ENCODE measurements around the gene PRR35. TPM values are rescaled to one million over a fixed set of nuclear protein-coding genes. Genes with fewer than 3 reads are reported as not detected.
A peak's percentile ranks its signal among the peaks of the same experiment; 100 is the strongest.

PRR35 gene
- total RNA-seq, 1 donor from 2014 or later, result not detected

DNA sequence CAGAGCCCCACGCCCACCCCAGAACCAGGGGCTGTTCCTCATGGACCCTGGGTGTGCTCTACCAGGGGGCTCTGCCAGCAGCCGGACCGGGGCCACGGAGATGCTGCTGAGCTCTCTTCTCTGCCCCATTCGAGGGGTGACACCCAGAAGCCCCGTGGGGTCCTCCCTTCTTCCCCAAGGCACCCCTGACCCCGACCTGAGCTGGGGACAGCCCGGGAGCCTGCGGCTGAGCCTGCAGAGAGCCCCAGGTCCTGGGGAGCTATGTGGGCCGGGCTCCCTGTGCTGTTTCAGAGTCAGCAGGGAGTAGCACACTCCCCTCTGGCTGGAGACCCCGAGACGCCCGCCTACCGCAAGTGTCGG, 1.2 kb upstream of the PRR35 start:
- no peak for ATAC-seq
- intact Hi-C loops (cut with DNase I), result no loop called here
- no peak for DNase-seq (ENCODE audit: missing footprints)

DNA sequence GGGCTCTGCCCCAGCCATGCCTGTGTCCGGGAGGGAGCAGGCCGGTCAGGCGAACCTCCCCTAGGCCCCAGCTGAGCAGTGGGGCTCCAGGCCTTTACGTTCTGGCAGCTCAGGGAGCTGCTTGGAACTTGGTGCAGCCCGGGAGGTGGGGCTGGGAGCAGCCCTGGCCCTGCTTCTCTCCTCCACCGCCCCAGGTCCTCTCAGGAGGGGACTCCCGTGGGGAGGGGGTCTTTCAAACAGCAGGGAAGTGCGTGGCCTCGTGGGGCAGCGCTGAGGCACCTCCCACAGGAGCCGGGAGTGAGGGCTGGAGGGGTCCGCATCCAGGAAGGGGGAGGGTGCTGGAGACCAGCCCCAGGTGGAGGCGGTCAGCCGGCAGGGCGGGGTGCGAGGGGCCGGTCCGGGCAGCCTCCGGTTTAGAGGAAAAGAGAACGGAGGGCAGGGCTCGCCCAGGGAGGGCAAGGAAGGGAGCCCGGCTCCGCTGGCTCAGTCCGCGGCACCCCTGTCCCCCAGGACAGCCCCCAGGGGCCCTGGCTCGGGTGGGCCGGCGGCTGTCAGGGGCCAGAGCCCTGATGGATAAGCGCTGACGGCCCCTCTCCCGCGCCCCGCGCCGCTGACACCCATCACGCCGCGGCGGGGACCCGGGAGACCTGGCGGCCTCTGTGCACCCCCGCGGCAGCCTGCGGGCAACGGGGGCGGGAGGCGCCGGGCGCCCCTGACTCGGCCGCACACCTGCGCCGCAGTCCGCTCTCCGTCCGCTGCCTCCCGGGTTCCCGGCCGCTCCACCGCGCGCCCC, 587 bp upstream of the PRR35 start:
- ATAC-seq (no peak), DNase-seq (ENCODE audit: missing footprints) (no peak)
- intact Hi-C loops (cut with DNase I), result no loop called here

DNA sequence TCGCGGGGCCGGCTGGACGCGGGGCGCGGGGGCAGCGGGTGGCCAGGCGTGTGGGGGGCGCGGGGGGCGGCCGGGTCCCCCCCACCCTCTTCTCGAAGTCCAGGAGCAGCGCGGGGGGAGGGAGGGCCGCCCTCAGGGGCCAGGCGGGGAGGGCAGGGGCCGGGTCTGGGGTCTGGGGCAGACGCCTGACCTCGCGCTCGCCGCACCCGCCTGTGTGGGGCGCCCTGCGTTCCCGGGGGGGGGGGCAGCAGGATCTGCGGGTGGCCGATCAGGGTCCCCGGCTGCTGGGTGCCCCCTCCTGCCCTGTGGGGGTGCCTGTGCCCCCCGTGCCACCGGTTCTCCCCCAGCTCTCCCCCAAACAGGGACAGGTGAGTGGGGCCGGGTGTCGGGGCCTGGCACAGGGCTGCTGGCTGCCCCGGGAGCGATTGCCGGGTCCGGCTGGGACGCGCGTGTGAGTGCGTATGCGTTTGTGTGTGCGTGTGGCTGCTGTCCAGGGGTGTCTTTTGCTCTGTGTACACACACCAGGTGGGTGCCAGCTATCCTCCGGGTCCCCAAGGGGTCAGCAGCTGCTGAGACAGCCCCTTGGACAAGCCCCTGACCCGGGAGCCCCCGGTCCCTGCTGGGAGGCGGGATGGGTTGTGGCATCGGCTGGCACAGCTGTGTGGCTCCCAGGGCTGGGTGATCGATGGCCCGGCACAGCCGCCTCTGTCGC, 663 bp downstream of the PRR35 start:
- DNase-seq (ENCODE audit: missing footprints) (no peak), ATAC-seq (no peak)
- intact Hi-C loops (cut with DNase I), result no loop called here

DNA sequence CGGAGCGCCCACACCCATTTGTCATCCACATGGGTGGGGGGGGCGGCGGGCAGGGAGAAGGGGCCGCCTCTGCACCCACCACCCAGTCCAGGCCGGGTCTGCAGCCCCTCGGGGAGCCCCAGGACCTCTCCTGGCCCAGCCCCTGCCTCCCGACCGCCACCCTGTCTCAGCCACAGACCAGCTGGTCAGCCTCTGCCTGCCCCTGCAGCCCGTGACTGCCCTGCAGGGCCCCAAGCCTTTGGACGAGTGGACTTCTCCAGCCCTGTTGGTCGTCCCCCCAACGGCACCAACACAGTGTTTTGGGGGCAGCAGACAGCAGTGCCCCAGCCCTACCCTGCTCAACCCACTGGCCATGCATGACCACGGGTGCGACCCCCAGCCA, 1.2 kb downstream of the PRR35 start:
- DNase-seq (ENCODE audit: missing footprints) (no peak), ATAC-seq (no peak)
- intact Hi-C loops (cut with DNase I), result no loop called here

DNA sequence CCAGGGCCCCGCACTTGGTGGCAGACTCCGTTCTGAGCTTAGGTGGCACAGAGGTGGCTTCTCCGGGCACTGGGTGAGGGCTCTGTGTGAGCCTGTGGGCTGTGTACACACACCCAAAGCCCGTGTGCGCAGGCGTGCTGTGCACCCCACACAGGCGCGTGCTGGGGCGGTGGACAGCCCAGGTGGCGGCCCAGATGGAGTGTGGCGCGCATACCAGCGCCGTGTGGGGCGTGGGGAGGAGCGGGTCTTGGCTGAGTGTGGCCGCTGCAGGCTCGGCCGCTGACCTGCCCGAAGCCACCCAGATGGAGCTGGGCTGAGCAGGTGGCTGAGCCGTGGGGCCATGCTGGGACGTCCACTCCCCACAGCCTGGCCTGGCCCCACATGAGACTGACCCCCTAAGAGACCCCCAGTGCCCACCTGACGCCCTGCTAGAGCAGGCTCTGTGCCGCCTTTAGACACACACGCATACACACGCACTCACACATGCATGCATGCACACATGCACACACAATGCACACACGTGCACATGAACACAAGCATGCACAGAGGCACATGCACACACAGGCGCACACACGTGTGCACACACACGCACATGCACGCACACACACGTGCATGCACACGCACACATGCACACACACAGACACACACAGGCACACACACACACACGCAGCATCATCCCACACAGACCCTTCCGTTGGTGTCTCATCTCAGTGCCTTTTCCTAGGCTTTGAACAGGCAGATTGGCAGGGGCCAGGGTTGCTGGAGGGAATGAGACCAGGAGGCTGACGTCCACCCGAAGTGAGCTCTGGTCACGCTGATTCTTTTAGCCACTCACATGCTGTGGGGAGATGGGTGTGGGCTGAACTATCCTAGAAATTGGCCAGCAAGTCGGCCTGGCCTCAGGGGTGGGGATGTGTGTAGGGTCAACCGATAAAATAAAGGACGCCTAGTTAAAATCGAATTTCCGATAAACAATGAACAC, 2.1 kb downstream of the PRR35 start:
- intact Hi-C loops (cut with DNase I), result no loop called here
- no peak for DNase-seq (ENCODE audit: missing footprints)
- ATAC-seq, result no peak

DNA sequence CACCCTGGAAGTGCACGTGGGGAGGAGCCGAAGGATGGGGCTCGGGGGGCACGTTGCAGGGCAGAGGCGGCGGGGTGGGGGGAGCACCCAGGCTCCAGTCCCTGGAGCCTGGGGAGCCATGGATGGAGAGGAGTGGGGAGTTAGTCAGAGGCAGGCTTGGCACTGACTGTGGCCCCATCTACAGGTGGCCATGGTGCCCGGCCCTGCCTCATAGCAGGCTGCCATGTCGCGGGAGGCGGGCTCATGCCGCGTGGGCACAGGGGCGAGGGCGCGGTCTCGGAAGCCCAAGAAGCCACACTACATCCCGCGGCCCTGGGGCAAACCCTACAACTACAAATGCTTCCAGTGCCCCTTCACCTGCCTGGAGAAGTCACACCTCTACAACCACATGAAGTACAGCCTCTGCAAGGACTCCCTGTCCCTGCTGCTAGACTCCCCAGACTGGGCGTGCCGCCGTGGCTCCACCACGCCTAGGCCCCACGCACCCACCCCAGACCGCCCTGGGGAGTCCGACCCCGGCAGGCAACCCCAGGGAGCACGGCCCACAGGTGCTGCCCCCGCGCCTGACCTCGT, 3.0 kb downstream of the PRR35 start:
- ATAC-seq (no peak), DNase-seq (ENCODE audit: missing footprints) (no peak)
- intact Hi-C loops (cut with DNase I), result no loop called here

DNA sequence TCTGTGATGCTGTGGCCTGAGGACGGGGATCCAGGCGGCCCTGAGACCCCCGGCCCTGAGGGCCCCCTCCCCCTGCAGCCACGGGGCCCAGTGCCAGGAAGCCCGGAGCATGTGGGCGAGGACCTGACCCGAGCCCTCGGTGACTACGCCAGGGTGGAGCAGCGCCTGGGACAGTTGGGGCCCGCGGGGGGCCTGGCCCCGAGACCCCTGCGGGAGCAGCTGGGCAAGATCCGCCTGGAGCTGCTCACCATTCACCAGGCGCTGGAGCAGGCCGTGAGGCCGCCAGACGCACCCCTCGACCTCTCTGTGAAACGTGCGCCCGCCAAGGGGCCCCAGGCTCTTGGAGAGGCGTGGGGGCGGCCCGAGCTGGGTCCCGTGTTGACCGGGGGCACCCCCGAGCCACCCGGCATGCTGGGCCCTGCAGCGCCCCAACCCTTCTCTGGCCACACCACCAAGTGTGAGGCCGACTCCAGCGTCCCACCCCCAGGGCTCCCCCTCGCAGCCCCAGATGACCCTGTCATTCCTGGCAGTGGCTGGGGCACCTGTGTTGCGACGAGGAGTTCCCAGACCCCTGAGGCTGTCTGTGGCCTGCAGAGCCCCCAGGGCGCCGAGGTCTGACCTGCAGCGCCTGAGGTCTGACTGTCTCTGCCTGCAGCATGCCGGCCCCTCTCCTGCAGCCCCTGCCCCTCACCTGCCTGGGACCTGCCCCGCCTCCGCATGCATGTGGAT, 4.7 kb downstream of the PRR35 start:
- intact Hi-C loops (cut with DNase I), result no loop called here
- ATAC-seq, result no peak

DNA sequence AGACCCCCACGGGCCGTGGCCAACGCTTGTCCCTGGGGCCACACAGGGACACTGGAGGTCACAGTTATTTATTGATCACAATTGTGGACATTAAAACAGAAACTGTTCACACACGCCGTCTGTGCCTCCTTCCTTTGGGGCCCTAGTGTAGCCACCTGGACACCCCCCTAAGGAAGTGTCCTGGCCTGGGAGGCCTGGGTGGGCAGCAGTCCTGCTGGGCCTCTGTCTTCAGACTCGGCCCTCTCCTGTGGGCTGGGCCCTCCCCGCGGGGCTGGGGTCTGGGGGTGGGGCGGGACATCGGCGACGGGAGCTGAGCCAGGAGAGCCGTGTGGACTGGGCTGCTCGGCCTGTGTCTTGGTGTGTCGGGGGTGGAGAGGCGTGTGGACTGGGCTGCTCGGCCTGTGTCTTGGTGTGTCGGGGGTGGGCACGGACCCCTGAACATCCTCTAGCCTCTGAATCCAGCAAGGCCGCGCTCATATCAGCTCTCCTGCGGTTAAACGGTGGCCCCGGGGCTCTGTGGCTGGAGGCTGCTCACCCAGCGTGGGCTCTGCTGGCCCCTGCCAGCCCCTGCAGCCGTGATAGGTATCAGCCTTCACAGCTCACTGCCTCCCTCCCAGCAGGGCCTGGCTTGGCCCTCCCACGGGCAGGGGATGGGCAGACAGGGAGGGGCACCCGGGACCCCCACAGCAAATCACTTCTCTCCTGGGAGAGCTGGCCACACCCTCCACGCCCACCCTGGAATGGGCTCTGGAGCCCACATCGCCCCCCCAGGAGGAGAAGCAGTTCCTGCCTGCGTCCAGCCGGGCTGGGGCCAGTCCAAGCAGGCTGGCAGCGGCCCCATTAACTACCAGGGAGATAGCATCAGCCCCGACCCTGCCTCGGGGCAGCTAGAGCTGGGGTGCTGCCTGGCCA, 5.5 kb downstream of the PRR35 start:
- intact Hi-C loops (cut with DNase I), result no loop called here
- DNase-seq (ENCODE audit: missing footprints), result no peak

More for the DNA sequence above, 4.7 kb downstream of the PRR35 start:
- DNase-seq (ENCODE audit: missing footprints), result no peak

DNA sequence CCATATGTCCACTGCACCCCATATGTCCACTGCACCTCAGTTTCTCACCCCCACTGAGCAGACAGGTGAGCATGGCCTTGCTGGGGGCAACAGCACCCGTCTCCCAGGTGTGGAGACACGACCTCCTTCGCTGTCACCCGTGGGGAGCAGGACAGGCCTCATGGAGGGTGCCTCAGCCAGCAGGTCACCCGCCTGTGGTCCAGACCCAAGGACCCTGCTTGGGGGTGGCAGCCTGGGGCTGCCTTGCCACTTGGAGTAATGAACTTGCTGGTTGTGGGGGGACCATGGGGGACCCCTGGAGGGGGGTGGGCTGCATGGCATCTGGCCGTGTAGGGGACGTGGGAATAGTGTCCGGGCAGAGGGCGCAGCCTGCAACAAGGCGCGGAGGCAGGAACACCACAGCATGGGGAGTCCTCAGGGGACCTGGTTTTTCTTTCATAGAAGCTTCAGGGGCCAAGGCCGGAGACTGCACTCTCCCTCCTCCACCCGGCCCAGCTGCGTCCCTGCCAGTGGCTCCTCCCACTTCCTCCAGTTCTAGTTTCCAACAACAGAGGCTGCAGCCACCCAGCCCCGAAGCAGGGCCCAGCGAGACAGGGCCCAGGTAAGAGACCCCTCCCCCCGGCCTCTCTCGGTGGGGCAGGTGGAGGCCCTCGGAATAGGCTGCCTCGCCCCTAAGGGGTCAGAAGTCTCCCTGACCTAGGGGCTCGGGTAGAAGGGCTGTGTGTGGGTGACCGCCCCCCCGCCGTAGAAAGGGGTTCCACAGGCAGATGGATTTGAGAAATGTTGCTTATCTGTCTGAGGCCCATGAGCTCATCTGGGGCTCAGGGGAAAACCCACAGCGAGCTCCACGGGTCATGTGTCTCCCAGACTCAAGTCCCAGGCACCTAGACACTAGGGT, 6.5 kb downstream of the PRR35 start, which contains the start of gene NHLRC4:
Gene NHLRC4 (plus strand): TSS at position 531 of the 898 bp plus-strand sequence. CDS start 1,043 bp downstream, outside the sequence.
- intact Hi-C loops (cut with DNase I), result no loop called here
- peak; percentile 90 for DNase-seq (ENCODE audit: missing footprints)
- ATAC-seq, result peak; percentile 61

More for the DNA sequence above, 5.5 kb downstream of the PRR35 start:
- no peak for ATAC-seq

DNA sequence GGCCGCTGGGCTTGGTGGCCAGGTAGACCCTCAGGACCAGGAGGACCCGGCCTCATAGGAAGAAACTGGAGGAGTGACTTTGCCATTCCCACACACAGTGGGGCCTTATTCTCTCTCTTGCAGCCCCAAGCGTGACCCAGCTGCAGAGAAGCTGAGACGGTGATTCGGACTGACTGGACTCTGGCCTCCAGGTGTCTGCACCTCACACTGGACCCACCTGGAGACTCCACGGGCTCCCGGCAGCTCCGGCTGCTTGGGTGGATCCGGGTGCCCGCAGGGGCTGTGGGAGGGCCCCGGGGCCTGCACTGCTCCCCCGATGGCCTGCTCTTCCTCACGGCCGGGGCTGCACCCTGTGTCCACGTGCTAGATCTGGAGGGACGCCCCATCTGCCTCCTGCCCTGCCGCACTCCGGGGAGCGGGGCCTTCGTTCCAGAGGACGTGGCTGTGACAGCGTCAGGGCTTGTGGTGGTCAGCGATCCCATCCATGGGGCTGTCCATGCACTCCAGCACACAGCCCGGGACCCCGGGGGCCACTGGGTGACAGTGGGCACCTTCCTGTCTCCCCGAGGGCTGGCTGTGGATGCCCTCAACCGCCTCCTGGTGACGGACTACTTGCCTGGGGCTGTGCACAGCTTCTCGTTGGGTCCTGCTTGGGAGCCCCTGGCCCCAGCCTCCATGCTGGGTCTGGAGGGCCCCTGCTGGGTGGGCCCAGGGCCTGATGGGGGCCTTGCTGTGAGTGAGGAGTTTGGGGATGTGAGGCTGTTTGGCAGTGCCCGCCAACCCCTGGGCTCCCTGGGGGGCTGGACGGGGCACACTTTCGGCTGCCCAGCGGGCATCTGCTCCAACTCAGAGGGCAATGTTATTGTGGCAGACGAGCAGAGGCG, 7.4 kb downstream of the PRR35 start:
- DNase-seq (ENCODE audit: missing footprints) (no peak), ATAC-seq (no peak)
- intact Hi-C loops (cut with DNase I), result no loop called here

DNA sequence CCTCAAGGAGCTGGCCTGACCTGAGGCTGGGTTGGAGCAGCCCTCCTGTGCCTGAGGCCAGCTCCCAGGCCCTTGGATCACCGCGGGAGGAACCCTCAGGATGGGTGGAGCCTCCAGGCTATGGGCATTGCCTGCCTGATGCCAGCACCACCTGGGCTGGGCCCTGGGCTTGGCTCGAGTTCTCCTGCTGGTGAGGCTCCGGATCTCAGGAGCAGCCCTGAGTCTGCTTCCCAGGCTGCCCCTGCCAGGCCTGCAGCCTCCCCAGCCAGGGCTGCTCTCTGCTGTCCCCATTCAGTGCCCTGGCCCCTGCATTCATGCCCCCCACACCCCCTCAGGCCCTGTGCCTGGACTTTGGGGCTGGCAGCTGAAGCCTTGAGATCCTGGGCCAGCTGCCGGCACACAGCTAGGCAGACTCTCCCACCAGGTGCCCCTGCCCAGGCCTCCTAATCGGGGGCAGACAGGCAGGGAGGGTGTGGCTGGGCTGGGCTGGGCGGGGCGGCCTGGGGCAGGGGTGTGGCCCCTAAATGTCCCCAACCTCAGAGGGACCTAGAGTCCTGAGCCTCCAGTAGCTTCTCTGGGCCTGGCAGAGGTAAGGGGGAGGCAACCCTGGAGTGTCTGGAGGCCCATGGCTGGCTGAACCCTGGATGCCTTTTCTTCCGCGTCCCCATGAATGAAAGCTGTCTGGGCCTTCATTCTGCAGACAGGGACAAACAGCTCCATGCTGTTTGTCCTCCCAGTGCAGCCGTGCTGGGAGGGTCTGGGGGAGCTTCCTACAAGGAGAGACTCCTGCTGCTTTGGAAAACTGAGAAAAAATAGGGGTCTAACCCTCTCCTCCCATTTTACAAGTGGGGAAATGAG, 8.4 kb downstream of the PRR35 start:
- DNase-seq (ENCODE audit: missing footprints), result no peak
- no peak for ATAC-seq
- intact Hi-C loops (cut with DNase I), result no loop called here

DNA sequence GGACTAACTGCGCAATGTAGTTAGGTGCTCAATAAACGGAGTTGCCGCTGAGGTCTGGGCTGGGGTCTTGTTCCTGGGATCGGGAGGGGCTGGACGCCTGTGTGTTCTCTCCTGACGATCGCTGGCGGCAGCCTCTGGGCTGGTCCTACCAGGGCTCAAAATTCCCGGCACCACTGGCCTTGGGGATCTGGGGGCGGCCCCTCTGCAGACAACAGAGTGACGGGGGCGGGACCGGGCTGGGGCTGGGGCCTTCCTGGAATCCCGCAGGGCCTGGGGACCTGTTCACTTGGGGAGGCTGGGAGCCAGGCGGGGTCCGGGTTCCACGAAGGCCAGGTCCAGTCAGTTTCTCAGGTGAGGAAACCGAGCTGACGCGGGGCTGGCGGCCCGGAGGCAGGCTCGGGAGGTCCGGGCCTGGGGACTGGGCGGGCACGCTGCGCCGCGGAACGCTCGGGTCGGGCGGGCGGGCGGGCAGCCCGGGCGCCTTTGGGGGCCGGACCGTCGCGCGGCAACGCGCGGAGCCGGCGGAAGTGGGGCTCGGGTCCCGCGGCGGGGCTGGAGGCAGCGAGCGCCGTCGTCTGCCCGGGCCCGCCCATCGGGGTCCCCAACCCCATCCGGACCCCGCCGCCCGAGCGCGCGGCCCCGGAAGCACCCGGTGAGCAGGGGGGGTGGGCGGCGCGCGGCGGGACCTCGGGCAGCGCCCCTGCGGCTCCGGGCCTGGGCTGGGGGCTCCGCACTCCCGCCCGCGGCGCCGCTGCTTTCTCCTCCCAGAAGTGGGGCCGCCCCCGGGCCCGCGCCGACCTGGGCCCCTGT, 9.5 kb downstream of the PRR35 start, which contains the start of gene PIGQ:
Gene PIGQ (plus strand): TSS at position 524 of the 810 bp plus-strand sequence. CDS start 4,107 bp downstream, outside the sequence.
- ATAC-seq (peak; percentile 61), DNase-seq (ENCODE audit: missing footprints) (peak; percentile 87)
- intact Hi-C loops (cut with DNase I), result no loop called here

DNA sequence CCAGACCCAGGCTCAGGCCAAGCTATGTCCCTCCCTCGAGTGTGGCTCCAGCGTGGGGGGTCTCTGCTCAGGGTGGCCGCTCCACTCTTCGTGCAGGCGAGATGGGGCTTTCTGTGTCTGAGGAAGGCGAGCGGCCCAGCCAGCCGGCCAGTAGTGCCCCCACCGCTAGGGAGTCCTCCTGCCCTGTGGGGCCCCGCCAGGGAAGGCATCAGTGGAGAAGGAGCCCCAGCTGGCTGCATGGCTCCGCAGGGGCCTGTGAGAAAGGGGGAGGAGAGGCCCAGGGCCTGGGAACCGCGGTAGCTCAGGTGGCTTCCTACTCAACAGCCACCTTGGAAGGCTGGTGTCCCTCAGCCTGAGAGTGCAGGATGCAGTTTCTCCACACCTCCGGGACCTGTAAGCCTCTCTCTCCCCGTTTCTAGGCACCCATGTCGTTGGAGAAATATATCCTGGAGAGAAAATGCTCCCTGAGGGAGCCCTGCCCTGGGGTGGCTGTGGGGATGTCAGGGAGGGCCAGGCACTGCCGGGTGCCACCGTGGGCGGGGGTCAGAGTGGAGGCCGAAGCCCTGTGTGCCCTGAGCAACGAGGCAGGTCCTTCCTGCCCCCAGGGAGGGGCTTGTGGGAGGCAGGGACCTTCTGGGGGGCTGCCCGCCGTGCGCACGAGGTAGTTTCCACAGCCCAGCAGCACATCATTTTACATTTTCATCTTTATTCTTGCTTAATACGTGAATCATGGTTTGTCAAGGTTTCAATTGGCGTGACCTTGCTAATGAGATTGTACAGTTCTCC, 12.9 kb downstream of the PRR35 start:
- no peak for DNase-seq (ENCODE audit: missing footprints)
- no peak for ATAC-seq
- intact Hi-C loops (cut with DNase I), result no loop called here

All from Right ventricle myocardium inferior (tissue), 1 donor.